Measurements from ENCODE around the gene CLSTN3. TPM values are rescaled to one million over a fixed set of nuclear protein-coding genes. Genes with fewer than 3 reads are reported as not detected.

The CLSTN3 gene
- total and polyA plus RNA-seq, 9 of the 15 experiments (the other 6 are each of a cell fraction or from before 2014, with no cell fraction given) = 0.08 to 23.2 (median 11.0) TPM

DNA sequence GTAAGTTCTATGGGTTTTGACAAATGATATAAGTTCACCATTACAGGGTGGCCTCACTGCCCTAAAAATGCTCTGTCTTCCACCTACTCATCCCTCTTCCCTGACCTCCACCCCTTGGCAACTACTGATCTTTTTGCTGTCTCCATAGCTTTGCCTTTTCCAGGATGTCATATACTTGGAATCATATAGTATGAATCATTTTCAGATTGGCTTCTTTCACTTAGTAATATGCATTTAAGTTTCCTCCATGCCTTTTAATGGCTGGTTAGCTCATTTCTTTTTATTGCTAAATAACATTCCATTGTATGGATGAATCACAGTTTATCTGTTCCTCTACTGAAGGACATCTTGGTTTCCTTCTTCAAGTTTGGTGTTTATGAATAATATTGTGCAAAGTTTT lies 45.3 kb downstream of the CLSTN3 start:
- BruUV-seq (replicated peaks) = no TSS peak
- in situ Hi-C loops (cut with MboI) = no loop called here

More for the DNA sequence above, 45.3 kb downstream of the CLSTN3 start:
- POLR2A ChIA-PET = no interaction called here
- TF ChIP-seq SMAD2 (IDR thresholded peaks at IDR 0.05; ENCODE audit: low read depth, low read length) (no peak), SMARCA4 (IDR thresholded peaks at IDR 0.05) (no peak), BMI1 (IDR thresholded peaks at IDR 0.05; ENCODE audit: low read length) (no peak), MEF2A (IDR thresholded peaks at IDR 0.05; ENCODE audit: control insufficient read depth, low read depth, low read length) (no peak), HMGN3 (IDR thresholded peaks at IDR 0.05; ENCODE audit: borderline replicate concordance, extremely low read depth, insufficient read length, low read depth, low read length) (no peak)
- TF ChIP-seq, protein P1, sequence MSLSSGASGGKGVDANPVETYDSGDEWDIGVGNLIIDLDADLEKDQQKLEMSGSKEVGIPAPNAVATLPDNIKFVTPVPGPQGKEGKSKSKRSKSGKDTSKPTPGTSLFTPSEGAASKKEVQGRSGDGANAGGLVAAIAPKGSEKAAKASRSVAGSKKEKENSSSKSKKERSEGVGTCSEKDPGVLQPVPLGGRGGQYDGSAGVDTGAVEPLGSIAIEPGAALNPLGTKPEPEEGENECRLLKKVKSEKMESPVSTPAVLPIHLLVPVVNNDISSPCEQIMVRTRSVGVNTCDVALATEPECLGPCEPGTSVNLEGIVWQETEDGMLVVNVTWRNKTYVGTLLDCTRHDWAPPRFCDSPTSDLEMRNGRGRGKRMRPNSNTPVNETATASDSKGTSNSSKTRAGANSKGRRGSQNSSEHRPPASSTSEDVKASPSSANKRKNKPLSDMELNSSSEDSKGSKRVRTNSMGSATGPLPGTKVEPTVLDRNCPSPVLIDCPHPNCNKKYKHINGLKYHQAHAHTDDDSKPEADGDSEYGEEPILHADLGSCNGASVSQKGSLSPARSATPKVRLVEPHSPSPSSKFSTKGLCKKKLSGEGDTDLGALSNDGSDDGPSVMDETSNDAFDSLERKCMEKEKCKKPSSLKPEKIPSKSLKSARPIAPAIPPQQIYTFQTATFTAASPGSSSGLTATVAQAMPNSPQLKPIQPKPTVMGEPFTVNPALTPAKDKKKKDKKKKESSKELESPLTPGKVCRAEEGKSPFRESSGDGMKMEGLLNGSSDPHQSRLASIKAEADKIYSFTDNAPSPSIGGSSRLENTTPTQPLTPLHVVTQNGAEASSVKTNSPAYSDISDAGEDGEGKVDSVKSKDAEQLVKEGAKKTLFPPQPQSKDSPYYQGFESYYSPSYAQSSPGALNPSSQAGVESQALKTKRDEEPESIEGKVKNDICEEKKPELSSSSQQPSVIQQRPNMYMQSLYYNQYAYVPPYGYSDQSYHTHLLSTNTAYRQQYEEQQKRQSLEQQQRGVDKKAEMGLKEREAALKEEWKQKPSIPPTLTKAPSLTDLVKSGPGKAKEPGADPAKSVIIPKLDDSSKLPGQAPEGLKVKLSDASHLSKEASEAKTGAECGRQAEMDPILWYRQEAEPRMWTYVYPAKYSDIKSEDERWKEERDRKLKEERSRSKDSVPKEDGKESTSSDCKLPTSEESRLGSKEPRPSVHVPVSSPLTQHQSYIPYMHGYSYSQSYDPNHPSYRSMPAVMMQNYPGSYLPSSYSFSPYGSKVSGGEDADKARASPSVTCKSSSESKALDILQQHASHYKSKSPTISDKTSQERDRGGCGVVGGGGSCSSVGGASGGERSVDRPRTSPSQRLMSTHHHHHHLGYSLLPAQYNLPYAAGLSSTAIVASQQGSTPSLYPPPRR (CRISPR knock-in tag; IDR thresholded peaks at IDR 0.05; ENCODE audit: borderline replicate concordance) = no peak
- TF ChIP-seq, protein P2, sequence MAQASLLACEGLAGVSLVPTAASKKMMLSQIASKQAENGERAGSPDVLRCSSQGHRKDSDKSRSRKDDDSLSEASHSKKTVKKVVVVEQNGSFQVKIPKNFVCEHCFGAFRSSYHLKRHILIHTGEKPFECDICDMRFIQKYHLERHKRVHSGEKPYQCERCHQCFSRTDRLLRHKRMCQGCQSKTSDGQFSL (CRISPR knock-in tag; IDR thresholded peaks at IDR 0.05) = no peak
- TF ChIP-seq, protein P2 (tag; IDR thresholded peaks at IDR 0.05) = no peak
- Histone ChIP-seq H3K9me3 (replicated peaks; ENCODE audit: control insufficient read depth, insufficient read depth, low read depth, low read length) (no peaks in the 10 kb centered on the region; the same call in 1 of the 2 replicates), H3K4me2 (ENCODE audit: insufficient read depth, low read length) (no peak overlapping the region), H3K27ac (ENCODE audit: extremely low read depth, low read depth, low read length) (no peak overlapping the region), H3K27me3 (ENCODE audit: control insufficient read depth in 2 of 2, insufficient read depth in 2 of 2, low read length in 2 of 2) (no peaks in the 10 kb centered on the region; a peak in 1 of 5 replicates), H4K20me1 (replicated peaks; ENCODE audit: control insufficient read depth, insufficient read depth, low read length) (no peaks in the 10 kb centered on the region), H3K4me3 (no peak overlapping the region), H3K36me3 (ENCODE audit: control insufficient read depth, insufficient read depth, low read length) (no peaks in the 10 kb centered on the region), H3K9ac (ENCODE audit: insufficient read depth in 1 of 2, low read depth in 2 of 2, low read length in 2 of 2) (no peak overlapping the region), H3K9me1 (ENCODE audit: control insufficient read depth, insufficient read depth, low read length) (no peaks in the 10 kb centered on the region), H3K4me1 (replicated peaks in 1 of 2; ENCODE audit: control insufficient read depth in 2 of 2, insufficient read depth in 2 of 2, low read length in 2 of 2) (no peaks in the 10 kb centered on the region), H2AFZ (ENCODE audit: low read depth, low read length) (no peak overlapping the region), H3K79me2 (ENCODE audit: control insufficient read depth, insufficient read depth, low read length) (no peaks in the 10 kb centered on the region)
- CTCF ChIA-PET (ENCODE audit: low intra/inter-chr PET ratio) = no interaction called here
- ATAC-seq (no peak), FAIRE-seq (no peak), DNase-seq (ENCODE audit: extremely low read depth in 1 of 4, low spot score in 3 of 4) (no peak)
- intact Hi-C loops (cut with micrococcal nuclease) = no loop called here

Measured in K562 (cell line).